GM21360 (cell line): ENCODE results near the gene SPSB4.

Source experiments
- ATAC-seq: cut with Tn5 transposase; IDR thresholded peaks from one replicate; pipeline ENCODE4 v1.9.1; 2021; ENCODE audit warnings: mild to moderate bottlenecking, moderate library complexity; ENCODE audit not compliant: unreplicated experiment

Gene SPSB4

DNA sequence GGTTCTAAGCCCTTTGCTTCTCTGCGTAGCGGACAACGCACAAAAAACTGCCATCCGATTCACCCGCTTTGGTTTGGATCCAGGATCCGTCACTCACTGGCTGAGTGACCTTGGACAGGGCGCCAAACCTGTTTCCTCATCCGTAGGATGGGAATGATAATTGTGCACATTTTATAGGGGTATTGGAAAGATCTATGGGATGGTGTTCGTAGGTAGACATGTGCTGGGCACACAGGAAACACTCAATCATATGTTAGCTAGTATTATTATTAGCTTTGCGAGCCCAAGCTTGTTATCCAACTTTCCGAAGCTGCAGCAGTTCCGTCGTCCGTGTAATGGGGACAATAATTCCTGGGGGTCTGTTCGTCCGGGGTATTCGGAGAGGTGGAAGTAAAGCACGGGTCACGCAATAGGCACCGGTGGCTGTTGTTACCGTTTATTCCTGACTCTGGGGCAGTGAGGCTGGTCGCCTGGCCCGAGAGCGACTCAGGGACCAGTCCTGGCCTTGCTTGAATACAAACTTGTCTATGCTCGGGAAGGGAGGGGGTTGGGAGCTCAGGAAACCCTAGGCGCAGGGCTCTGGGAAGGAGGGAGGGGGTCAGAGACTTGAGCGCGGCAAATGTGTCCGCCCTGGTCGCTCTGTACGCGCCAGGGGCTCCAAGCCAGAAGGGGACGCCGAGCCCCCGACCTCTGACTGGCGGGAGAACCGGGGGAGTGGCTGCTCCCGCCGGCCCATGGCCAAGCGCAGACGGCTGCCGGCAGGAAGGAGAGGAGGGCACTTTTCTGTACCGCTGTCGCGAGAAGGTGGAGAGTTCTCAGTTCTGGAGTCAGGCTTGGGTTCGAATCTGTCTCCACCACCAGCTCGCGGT, 1.3 kb downstream of the SPSB4 start:
- no peak for ATAC-seq

DNA sequence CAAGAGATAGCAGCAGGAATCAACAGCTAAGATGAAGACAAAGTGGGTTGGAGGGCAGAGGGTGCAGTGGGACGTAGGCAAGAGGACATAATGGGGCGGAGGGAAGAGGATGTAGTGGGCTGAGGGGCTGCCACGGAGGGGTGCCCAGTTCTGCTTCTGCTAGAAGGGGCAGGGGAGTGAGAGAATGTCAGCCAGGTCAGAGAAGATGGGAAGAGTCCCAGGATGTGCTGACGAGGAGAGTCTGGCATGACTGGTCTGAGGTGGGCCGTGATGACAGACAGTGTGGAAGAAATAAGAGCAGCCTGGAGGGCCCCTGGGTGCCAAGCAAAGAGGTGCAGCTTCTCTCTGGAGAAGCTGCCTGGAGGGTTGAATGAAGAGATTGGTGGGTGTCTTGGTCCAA, 4.0 kb downstream of the SPSB4 start:
- no peak for ATAC-seq

DNA sequence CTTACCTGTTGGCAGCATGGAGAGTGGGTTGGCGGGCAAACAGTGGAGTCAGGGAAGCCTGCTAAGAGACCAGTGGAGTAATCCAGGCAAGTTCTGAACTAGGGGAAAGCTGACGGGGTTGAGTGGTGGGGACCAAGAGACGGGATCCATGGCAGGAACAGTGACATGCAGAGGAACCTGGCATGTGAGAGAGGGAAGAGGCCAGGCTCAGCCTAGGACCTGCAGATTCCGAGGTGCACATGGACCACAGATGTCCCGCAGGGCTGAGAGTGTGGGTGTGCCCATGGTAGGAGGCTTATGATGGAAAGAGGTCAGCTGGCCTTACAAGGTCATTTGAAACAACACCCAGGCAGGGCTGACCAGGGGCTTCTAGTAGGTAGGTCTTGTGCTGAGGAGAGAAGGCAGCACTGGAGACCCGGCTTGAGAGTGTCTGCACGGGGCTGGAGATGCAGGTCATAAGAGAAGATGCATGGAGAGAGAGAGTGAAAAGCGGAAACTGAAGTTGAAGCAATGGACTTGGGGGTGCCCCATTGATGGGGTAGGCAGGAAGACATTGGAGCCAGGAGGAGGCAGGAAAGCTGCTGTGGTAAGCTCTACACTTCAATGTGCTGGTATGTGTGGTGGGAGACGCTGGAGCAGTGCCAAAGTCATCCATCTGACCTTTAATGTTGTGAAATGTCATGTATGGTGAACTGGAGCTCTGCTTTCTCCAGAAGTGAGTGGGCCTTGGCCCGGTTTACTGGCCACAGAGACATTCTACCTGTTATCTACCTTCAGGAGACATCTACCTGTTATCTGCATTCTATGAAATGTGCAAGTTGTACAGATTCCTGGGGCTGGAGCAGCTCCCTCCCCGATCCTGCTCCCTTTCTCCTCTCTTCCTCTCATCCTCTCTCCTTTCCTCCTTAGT, 4.6 kb downstream of the SPSB4 start:
- no peak for ATAC-seq

GRCh38 chr3:141056751-141057171, 5.6 kb downstream of the SPSB4 start:
- no peak for ATAC-seq

- ATAC-seq: no peak
Observed at GRCh38 chr3:141057436-141057835, 6.3 kb downstream of the SPSB4 start.

- no peak for ATAC-seq
Observed at GRCh38 chr3:141057946-141058800, 7.0 kb downstream of the SPSB4 start.

DNA sequence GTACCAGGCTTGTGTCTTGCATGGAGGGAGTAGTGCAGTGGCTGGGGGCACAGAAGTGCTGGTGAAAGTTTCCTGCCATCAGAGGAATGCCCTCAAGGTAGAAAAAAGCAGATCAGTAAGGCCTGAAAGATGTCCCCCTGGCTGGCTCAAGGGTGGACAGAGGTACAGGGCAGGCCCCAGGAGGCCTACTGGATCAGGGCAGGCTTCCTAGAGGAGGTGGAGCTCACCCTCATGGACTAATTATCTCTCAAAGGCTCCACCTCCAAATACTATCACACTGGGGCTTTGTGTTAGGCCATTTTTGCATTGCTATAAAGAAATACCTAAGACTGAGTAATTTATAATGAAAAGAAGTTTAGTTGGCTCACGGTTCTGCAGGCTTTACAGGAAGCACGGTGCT, 7.8 kb downstream of the SPSB4 start:
- no peak for ATAC-seq

GRCh38 chr3:141059816-141060215, 8.7 kb downstream of the SPSB4 start:
- ATAC-seq: no peak

DNA sequence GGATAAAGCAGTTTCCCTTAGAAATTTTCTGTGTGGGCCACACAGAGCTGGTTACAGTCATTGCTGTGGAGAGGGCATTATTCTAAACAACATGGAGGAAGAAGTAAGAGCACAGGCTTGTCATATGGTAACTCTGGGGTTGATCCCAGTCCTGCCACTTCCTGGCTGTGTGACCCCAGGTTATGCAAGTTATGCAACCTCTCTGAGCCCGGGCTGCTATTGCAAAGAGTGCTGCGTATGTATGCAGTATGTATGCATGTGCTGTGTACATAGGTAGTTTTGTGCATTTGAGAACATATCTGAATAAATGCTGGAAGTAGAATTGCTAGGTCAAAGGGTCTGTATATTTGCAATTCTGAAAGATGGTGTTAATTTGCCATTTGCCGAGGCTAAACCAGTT, 9.2 kb downstream of the SPSB4 start:
- ATAC-seq: no peak

- no peak for ATAC-seq
Observed at GRCh38 chr3:141063831-141064230, 12.7 kb downstream of the SPSB4 start.

- ATAC-seq: no peak
Observed at GRCh38 chr3:141064255-141064926, 13.2 kb downstream of the SPSB4 start.

DNA sequence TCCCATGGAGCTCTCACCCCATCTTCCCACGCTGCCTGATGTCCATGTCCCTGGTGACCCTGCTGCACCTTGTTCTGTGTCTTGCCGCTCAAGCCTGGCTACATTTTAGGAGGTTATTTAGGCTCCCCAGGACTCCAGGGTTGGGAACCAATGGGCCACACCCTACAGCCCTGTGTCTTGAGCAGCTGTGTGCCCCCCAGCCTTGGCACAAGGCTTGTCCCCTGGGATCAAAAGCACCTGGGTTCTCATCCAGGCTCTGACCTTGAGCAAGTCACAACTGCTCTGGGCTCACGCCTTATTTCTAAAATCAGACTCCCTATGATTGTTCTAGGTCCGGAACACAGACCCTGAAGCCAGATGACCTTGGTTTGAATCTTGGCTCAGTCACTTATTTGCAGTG, 14.1 kb downstream of the SPSB4 start:
- ATAC-seq: no peak

DNA sequence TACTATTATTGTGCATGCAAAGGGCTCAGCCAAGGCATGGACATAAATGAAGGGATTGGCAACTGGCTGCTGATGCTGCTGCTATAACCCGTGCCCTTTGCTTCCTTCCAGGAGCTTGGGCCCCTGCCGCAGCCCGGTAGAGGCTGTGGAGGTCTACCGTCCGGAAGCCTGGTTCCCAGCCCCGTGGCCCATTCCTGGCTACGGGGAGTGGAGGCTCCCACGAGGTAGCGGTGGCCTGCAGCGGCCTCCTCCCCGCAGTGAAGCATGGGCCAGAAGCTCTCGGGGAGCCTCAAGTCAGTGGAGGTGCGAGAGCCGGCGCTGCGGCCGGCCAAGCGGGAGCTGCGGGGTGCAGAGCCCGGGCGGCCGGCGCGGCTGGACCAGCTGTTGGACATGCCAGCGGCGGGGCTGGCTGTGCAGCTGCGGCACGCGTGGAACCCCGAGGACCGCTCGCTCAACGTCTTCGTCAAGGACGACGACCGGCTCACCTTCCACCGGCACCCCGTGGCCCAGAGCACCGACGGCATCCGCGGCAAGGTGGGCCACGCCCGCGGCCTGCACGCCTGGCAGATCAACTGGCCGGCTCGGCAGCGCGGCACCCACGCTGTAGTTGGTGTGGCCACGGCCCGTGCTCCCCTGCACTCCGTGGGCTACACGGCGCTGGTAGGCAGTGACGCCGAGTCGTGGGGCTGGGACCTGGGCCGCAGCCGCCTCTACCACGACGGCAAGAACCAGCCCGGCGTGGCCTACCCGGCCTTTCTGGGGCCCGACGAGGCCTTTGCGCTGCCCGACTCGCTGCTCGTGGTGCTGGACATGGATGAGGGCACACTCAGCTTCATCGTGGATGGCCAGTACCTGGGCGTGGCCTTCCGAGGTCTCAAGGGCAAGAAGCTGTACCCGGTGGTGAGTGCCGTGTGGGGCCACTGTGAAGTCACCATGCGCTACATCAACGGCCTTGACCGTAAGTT, 15.0 kb downstream of the SPSB4 start:
- ATAC-seq: no peak

DNA sequence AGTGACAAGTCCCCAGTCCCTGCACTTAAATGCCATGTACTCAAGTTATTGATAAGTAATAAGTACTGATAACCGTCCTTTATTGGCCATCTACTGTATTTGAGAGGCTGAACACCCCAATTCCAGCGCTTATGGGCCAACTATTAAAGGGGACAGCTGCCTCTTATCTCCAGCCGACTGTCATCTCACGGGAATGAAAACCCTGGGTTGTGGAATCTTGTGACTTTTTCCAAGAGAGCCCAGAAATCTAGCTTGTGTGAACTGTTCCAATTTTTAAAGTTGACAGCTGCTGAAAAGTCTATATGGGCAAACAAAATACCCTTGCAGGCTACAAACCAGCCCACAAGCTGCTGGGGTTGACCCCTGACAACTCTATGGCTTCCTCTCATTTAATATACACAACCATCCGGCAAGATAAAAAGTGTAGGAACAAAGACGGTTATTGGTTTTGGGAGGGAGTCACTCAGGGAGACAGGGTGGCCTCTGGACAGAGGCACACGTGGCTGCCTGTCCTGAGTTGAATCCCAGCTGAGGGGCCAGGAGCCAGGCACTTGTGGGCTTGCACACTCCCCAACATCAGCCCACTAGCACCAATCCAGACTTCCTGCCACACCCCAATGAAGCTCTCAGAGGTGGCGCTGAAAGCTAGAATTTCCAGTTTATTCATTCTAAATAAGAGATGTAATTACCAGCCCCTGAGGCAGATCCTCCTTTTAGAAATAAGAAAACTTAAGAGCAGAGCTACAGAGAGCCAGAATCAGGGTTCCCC, 16.2 kb downstream of the SPSB4 start:
- no peak for ATAC-seq

DNA sequence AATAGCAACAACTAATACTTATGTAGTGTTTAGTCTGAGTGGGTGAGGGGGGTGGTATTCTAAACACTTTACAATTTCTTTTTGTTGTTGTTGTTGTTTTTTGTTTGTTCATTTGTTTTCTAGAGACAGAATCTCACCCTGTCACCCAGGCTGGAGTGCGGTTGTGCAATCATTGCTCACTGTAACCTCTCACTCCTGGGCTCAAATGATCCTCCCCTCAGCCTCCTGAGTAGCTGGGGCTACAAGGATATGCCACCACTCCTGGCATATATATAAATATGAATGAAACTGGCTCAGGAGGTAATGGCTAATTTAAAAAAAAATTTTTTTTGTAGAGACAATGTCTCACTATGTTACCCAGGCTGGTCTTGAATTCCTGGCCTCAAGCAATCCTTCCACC, 19.1 kb downstream of the SPSB4 start:
- no peak for ATAC-seq

GRCh38 chr3:141070727-141071357, 19.7 kb downstream of the SPSB4 start:
- no peak for ATAC-seq

- ATAC-seq: no peak
Observed at GRCh38 chr3:141071681-141072260, 20.6 kb downstream of the SPSB4 start.

- no peak for ATAC-seq
Observed at GRCh38 chr3:141072950-141073349, 21.8 kb downstream of the SPSB4 start.
